Measurements from ENCODE around the gene TUBG2.
"Not testable (repeated sequence)": the region's sequence is repeated elsewhere in the genome, so short reads cannot be mapped to it uniquely, and the experiment has no call there.

Gene TUBG2

GRCh38 chr17:42655528-42655927 is 3.6 kb upstream of the TUBG2 start:
- no peak for DNase-seq

GRCh38 chr17:42657824-42658588 is 1.1 kb upstream of the TUBG2 start:
- no peak for DNase-seq

GRCh38 chr17:42659932-42660274 is 819 bp downstream of the TUBG2 start:
- DNase-seq, result not testable (repeated sequence)

GRCh38 chr17:42660692-42661345 is 1.7 kb downstream of the TUBG2 start:
- DNase-seq, result no peak

- no peak for DNase-seq
These were observed 6.5 kb downstream of the TUBG2 start for GRCh38 chr17:42665581-42666001.

- not testable (repeated sequence) for DNase-seq
These were observed 7.0 kb downstream of the TUBG2 start for GRCh38 chr17:42666126-42666525.

- DNase-seq, result peak in 1 of 3 experiments; percentile 9
These were observed 8.2 kb downstream of the TUBG2 start for GRCh38 chr17:42667088-42667951.

- no peak for DNase-seq
These were observed 10.6 kb downstream of the TUBG2 start for GRCh38 chr17:42669705-42669976.

- DNase-seq, result no peak
These were observed 11.1 kb downstream of the TUBG2 start for GRCh38 chr17:42669977-42670788.

GRCh38 chr17:42670789-42671657 is 11.9 kb downstream of the TUBG2 start:
- DNase-seq, result no peak

- peak; percentile 31 to 72 (median 65) for DNase-seq
These were observed 13.0 kb downstream of the TUBG2 start for GRCh38 chr17:42672038-42672437.

- DNase-seq, result peak in 1 of 3 experiments; percentile 7
These were observed 14.3 kb downstream of the TUBG2 start for GRCh38 chr17:42673266-42673884.

GRCh38 chr17:42673885-42674754 is 15.0 kb downstream of the TUBG2 start:
- peak in 1 of 3 experiments; percentile 18 for DNase-seq

- DNase-seq, result peak; percentile 54 to 92 (median 91)
These were observed 15.8 kb downstream of the TUBG2 start for GRCh38 chr17:42674755-42675347.

- DNase-seq, result peak; percentile 54 to 92 (median 91)
These were observed 16.4 kb downstream of the TUBG2 start for GRCh38 chr17:42675348-42675964.

- DNase-seq, result peak in 2 of 3 experiments; percentile 6 to 75
These were observed 16.9 kb downstream of the TUBG2 start for GRCh38 chr17:42675965-42676423.

- peak; percentile 43 to 85 (median 79) for DNase-seq
These were observed 17.4 kb downstream of the TUBG2 start, which contains the start of gene PLEKHH3 for GRCh38 chr17:42676424-42677011. Gene PLEKHH3, minus strand, starts transcription at chr17:42676994. Its CDS starts 431 bp downstream, at chr17:42676563.

GRCh38 chr17:42677012-42677857 is 18.2 kb downstream of the TUBG2 start:
- peak; percentile 98 to 100 (median 99) for DNase-seq
